ENCODE data around the gene PLD3.
"Not testable (repeated sequence)": the region's sequence is repeated elsewhere in the genome, so short reads cannot be mapped to it uniquely, and the experiment has no call there.

Gene PLD3

DNA sequence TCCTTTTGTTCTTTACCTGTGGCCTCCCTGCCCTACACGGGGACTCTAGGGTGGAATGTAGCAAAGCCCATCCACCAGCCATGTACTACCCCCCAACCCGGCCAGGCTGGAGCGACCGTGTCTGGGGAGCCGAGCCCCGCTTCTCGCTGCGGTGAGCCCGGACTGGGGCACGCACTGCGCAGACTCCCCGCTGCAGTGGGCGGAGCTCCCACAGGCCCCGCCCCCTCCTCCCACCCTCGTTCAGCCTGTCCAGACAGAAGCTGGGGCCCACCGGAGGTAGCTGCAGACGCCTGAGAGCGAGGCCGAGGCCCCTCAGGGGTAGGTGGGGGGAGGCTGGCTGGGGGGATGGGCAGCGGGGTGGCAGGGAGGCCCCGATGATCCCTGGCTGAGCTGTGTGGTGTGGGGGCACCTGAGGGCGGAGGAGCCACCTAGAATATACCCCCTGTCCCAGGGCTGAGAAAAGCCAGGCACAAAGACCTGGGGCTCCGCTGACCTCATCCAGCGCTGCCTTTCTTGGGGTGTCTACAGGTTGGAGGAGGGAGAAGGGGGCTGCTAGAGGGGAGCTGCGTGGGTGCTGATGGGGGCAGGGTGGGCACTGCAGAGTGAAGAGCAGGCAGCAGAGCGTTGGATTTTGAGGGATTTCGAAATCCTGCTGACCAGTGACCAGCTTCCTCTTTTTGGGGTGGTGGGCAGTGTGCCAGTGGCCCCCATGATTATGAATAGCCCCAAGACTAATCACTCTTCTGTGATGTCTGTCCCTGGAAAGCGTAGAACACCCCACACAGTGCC lies 17.3 kb downstream of the PLD3 start:
- DNase-seq, result peak; percentile 40 to 54

DNA sequence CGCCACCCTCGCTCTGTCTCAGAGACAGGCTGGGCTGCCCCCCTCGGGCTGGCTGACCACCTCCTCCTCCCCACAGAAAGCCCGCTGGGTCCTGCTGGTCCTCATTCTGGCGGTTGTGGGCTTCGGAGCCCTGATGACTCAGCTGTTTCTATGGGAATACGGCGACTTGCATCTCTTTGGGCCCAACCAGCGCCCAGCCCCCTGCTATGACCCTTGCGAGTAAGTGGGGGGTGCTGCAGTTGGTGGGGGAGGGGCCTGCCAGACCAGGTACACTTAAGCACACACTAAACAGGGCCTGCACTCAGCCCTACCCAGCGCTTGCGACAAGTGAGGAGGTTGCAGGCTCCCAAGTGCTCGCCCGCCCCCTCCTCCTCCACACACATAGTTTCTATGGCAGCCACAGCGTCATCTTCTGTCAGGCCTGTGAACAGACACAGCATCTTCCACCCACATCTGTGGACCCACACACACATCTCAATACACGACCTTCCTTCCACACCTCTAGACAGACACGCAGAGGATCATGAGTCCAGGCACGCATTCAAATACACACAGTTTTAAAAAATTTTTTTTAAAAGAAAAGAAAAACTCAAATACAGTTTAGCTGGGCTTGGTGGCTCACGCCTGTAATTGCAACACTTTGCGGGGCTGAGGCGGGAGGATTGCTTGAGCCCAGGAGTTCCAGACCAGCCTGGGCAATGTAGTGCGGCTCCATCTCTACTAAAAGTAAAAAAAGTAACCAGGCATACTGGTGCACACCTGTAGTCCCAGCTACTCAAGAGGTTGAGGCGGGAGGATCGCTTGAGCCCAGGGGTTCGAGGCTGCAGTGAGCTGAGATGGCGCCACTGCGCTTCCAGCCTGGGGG lies 18.4 kb downstream of the PLD3 start:
- DNase-seq, result no peak

DNA sequence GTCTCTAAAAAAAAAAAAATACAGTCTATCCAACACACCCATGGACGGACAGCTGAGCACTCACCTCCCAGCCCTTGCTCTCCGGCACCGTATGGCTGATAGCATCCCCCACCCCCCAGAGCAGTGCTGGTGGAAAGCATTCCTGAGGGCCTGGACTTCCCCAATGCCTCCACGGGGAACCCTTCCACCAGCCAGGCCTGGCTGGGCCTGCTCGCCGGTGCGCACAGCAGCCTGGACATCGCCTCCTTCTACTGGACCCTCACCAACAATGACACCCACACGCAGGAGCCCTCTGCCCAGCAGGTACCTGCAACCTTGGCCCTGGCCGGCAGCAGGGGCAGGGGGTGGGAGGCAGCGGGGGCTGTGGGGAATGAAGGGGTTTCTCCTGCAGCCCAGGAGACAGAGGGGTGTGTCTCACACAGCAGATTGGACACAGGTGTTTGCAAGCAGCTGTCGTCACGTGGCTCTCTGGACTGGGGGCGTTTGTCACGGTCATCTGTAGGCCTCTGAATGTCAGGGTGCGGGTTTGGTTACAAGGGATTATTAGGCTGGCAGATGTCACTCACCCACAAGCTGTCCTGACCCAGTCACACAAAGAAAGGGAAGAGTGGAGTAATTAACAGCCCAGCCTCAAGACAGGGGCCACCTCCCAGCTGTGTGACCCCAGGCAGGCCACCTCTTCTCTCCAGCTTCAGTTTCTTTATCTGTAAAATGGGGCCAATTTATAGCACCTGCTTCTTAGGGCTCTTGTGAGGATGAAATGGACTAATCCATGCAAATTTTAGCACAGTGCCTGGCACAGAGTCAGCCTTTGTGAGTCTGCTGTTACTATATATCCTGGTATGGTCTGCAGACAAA lies 19.3 kb downstream of the PLD3 start:
- no peak for DNase-seq

DNA sequence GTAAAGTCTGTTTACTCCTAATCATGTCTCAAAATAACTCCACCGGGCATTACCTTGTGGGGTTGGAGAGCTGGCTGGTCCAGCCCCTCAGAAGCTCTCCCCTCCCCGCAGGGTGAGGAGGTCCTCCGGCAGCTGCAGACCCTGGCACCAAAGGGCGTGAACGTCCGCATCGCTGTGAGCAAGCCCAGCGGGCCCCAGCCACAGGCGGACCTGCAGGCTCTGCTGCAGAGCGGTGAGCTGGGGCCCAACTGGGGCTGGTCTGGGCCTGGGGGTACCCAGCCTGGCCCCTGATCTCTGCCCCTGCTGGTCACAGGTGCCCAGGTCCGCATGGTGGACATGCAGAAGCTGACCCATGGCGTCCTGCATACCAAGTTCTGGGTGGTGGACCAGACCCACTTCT lies 21.3 kb downstream of the PLD3 start:
- DNase-seq, result no peak

DNA sequence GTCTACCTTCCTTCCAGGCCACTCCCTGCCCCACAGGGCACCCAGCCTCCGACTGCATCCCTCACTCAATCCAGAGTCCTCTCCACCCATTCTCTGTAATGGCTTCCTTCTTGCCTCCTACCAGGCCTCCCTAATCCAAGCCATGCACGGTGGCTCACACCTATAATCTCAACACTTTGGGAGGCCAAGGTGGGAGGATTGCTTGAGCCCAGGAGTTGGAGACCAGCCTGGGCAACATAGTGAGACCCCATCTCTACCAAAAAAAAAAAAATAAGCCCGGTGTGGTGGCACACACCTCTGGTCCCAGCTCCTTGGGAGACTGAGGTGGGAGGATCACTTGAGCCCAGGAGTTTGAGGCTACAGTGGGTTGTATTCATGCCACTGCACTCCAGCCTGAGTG lies 21.8 kb downstream of the PLD3 start:
- not testable (repeated sequence) for DNase-seq

DNA sequence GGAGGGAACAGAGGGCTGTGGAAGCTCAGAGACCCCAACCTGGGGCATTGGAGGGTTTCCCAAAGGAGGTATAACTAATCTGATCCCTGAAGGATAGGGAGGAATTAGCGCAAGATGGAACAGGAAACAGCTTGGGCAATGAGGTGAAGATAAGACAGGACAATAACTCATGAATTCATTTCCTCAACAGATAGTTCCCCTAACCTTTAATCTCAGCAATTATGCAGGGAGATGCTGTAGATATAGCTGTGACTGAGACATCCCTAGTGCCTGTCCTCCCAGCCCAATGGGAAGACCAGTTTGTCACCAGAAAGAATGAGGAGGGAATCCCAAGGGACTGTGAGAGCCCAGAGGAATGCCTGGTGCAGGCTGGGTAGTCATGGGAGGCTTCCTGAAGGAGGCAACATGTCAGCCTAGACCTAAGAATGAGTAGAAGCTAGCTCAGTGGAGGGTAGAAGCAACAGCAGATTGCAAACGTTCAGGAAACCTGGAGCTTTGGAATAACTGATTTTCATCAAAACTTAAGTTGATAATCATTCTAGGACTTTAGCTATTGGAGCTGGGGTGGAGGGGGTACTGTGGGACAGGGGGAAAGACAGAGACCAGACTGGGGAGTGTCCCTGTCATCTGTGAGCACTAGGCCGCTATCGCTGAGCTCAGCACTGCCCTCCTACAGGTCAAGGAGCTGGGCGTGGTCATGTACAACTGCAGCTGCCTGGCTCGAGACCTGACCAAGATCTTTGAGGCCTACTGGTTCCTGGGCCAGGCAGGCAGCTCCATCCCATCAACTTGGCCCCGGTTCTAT lies 22.7 kb downstream of the PLD3 start:
- no peak for DNase-seq

GRCh38 chr19:40371802-40372122 lies 23.3 kb downstream of the PLD3 start:
- DNase-seq, result no peak

DNA sequence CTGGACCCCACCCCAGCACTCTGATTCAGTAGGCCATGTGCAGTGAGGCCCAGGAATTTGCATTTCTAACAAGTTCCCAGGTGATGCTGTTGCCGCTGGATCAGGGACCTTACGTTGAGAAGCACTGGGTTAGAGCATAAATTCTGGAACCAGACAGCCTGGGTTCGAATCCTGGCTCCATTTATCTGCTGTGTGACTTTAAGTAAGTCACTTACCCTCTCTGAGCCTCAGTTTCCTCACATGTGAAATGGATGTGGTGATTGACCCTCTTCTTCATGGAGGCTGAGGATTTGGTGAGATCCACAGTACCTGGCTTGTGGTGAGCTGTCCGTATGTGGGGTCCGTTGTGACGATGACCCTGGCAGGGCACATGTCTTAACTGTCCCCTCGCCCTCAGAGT lies 25.6 kb downstream of the PLD3 start:
- no peak for DNase-seq

DNA sequence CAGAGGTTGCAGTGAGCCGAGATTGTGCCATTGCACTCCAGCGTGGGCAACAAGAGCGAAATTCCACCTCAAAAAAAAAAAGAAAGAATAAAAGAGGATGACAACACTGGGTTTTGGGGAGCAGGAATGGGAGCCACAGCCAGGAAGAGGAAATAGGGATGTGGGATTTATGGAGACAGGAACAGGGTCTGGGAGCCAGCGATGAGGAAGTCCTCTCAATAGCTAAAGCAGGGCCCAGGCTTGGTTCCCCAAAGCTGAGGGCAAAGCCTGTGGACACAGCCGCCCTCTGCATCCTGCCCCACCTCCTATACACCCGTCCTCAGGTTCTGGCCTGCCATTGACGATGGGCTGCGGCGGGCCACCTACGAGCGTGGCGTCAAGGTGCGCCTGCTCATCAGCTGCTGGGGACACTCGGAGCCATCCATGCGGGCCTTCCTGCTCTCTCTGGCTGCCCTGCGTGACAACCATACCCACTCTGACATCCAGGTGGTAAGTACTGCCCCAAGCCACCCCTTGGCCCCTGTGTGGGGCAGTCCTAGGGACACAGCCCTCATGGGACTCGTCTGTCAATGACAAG lies 27.9 kb downstream of the PLD3 start:
- DNase-seq, result no peak

GRCh38 chr19:40377876-40378385 lies 29.4 kb downstream of the PLD3 start:
- DNase-seq, result no peak

DNA sequence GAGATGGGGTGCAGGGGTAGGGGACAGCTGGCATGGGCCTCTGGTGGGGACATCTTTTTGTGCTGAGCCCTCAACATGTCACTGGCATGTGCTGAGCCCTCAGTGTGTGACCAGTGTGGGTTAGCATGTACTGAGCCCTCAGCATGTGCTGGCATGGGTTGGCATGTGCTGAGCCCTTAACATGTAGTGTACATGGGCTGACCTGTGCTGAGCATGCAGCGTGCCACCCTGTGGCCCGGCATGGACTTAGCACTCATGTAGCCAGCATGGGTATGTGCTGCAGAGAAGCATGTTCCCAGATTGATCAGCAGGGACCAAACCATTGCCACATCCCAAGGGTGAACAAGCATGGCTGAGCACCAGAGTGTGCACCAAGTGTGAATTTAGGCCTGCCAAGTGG lies 30.0 kb downstream of the PLD3 start:
- DNase-seq, result no peak

GRCh38 chr19:40379446-40380198 lies 31.1 kb downstream of the PLD3 start:
- no peak for DNase-seq

DNA sequence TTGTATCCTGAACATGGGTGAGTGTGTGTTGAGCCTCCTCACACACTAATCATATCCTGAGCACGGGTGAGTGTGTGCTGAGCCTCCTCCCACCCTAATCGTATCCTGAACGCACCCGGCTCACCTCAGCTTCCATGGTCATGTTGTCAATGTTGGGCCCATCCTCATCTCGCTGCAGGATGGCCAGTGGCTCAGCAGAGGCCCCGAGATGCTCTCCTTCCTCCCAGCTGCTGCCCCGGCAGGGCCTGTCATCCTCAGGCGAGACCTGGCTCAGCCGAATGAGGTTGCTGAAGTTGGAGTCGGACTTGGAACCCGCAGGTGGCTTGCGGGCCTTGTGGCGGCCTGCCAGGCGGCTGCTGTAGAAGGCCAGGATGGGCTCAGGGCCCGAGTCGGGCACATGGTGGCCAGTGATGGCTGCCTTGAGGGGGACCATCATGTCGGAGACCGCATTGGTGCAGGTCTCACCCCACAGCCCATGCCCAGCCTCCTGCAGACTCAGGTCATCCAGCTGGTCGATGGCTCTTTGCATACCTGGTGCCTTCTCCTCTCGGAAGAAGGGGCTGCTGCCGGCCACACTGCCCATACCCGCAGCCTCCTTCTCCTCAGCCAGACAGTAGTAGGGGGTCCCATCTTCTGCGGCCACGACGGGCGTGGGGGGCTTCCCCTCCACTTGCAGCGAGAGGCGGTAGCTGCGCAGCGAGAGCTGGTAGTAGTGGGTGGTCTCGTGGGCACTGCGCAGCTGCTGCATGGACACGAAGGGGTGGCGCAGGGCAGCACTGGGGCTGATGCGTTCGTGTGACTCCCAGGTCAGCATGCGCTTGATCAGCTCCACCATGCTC lies 31.9 kb downstream of the PLD3 start:
- DNase-seq, result no peak

DNA sequence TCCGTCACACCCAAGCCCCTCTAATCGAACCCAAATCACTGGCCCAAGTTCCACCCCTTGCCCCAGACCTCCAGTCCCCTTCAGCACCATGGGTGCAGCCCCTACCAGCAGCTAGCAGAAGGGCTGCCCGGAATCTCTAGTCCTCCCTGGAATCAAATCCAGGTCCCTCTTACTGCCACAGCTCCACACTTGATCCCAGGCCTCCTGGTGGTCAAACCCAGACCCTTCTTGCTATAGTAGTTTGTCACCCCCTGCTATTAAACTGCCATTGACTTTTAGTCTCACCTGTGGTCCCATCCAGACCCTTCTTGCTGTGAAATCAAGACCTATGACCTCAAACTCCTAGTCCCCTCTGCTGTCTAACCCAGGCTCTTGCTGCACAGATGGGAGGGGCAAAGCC lies 32.8 kb downstream of the PLD3 start:
- DNase-seq, result no peak

- DNase-seq, result no peak
These were observed 35.3 kb downstream of the PLD3 start for GRCh38 chr19:40383668-40384248.

DNA sequence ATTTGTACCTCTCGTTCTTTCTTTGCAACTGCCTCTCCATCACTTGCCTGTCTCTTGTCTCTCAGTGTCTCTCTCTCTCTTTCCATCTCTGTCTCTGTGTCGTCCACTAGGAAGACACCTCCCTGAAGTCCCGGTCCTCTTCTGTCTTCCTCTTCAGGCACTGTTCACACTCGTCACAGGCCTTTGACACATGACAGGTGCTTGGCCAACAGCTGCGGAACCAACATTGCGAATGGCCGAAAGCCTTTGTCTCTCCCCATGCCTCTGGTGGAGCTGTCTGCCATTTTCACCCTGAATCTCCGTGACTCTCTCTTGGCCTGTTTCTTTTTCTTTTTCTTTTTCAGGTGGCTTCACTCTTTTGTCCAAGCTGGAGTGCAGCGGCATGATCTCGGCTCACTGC lies 38.7 kb downstream of the PLD3 start:
- no peak for DNase-seq

- DNase-seq, result no peak
These were observed 40.0 kb downstream of the PLD3 start for GRCh38 chr19:40388481-40388880.

DNA sequence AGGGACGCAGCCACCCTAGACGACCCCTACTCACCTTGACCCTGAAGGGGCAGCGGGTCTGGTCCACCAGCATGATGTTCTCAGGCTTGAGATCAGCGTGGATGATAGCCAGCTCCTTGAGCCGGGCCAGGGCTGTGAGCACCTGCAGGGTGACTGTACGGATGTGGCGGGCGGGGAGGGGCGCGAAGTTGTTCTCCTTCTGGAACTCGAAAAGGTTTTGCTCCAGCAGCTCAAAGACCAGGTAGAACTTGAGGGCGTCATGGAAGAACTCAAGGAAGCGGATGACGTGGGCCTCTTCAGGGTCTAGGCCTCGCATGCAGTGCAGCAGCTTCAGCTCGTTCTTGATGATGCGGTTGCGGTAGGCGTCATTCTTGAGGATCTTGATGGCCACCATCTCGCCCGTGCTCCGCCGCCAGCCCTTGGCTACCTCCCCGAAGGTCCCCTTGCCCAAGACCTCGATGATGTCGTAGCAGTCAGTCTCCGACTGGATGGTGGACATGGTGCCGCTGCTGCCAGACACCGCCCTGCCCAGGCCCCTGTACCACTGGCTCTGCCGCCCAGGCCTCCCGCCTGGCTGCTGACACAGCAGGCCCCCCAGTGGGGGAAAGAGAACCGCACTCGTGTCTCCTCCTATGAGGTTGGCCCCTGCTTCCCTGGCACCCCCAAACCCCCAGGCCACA lies 41.0 kb downstream of the PLD3 start:
- no peak for DNase-seq

DNA sequence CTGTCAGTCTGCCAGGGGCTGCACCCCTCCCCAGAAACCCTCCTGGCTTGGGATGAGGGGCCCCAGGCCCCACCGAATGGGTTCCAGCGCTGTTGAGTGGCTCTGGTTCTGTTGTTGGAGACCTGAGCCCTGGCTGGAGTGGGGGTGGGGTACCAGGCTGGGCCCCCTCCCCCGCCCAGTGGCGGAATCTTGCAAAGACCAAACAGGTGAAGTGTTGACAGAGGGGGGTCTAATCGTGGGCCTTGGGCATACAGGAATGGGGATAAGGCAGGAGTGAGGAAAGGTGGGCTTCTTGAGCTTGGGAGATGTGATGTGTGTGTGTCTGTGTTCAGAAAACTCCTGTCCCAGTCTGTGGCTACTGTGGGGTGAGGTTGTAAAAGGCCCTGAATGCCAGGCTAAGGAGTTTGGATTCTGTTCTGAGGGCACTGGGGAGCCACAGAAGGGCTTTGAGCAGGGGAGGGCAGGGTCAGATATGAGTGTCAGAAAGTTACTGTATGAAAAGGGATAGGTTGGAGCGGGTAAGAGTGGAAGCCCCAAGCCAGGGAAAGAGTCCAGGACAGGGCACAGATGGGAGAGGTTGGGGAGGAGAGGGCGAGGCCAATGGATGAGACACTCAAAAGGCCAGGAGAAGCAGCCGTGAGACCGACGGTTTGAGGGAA lies 41.7 kb downstream of the PLD3 start, which contains the start of gene HIPK4:
TSS of gene HIPK4 (minus strand) at position 98 of the 659 bp plus-strand sequence. CDS start 279 bp downstream, outside the sequence.
- DNase-seq, result no peak

Measured in CD4-positive, alpha-beta T cell treated with Interleukin-4 for 1 hour (primary cell).